Activated T-cell treated with anti-CD3 and anti-CD28 coated beads, Interleukin-2, amount 50 U/mL, for 1 hour (primary cell): ENCODE measurements around the gene SYS1.

Experiments used
- DNase-seq: peaks from one replicate; pipeline ENCODE4 v3.0.0-alpha.2; 2020

The SYS1 gene

GRCh38 chr20:45362804-45363610 lies at the start of gene SYS1:
TSS of gene SYS1 (plus strand) at chr20:45363156. CDS start at chr20:45363532, 376 bp downstream.
- DNase-seq, result peak; percentile 99

GRCh38 chr20:45313943-45314342 lies 49.0 kb upstream of the SYS1 start:
- no peak for DNase-seq

GRCh38 chr20:45315672-45316071 lies 47.3 kb upstream of the SYS1 start:
- no peak for DNase-seq

GRCh38 chr20:45316150-45317080 lies 46.5 kb upstream of the SYS1 start:
- no peak for DNase-seq

- no peak for DNase-seq
These were observed 45.1 kb upstream of the SYS1 start for GRCh38 chr20:45317826-45318225.

- DNase-seq, result no peak
These were observed 44.5 kb upstream of the SYS1 start for GRCh38 chr20:45318386-45318939.

- DNase-seq, result no peak
These were observed 44.0 kb upstream of the SYS1 start for GRCh38 chr20:45318948-45319347.

GRCh38 chr20:45320948-45321595 lies 41.9 kb upstream of the SYS1 start:
- DNase-seq, result no peak

GRCh38 chr20:45322952-45323383 lies 40.0 kb upstream of the SYS1 start:
- no peak for DNase-seq

- DNase-seq, result no peak
These were observed 39.2 kb upstream of the SYS1 start for GRCh38 chr20:45323731-45324130.

GRCh38 chr20:45325371-45325770 lies 37.6 kb upstream of the SYS1 start:
- DNase-seq, result no peak

GRCh38 chr20:45328451-45328850 lies 34.5 kb upstream of the SYS1 start:
- DNase-seq, result no peak

- DNase-seq, result no peak
These were observed 33.2 kb upstream of the SYS1 start for GRCh38 chr20:45329497-45330319.

- no peak for DNase-seq
These were observed 32.5 kb upstream of the SYS1 start for GRCh38 chr20:45330476-45330875.

GRCh38 chr20:45336530-45337366 lies 26.2 kb upstream of the SYS1 start:
- DNase-seq, result no peak

GRCh38 chr20:45337367-45338120 lies 25.4 kb upstream of the SYS1 start:
- DNase-seq, result no peak

GRCh38 chr20:45338121-45339030 lies 24.6 kb upstream of the SYS1 start:
- no peak for DNase-seq

- no peak for DNase-seq
These were observed 23.9 kb upstream of the SYS1 start for GRCh38 chr20:45339084-45339483.

GRCh38 chr20:45339799-45340198 lies 23.2 kb upstream of the SYS1 start:
- DNase-seq, result no peak
